Testis (tissue), 3 donors: ENCODE data around the gene IRF7. TPM values are rescaled to one million over a fixed set of nuclear protein-coding genes. Genes with fewer than 3 reads are reported as not detected.

Experiments used
- DNase-seq: peaks from one replicate; pipeline ENCODE4 v3.0.0-alpha.2; 2019
- H3K27ac ChIP-seq, 2 donors: fragments of 200-600 bp; sonication (generic); one replicate each; pipeline ENCODE4 v1.5.1; 2019
- H3K27me3 ChIP-seq: fragments of 200-600 bp; sonication (generic); one replicate; pipeline ENCODE4 v1.5.1; 2019
- H3K36me3 ChIP-seq: fragments of 200-600 bp; sonication (generic); one replicate; pipeline ENCODE4 v1.5.1; 2017; ENCODE audit warnings: low read depth; ENCODE audit errors: missing control alignments
- H3K4me1 ChIP-seq: fragments of 200-600 bp; sonication (generic); one replicate; pipeline ENCODE4 v1.5.1; 2019
- H3K4me3 ChIP-seq, 2 donors: fragments of 200-600 bp; sonication (generic); one replicate each; pipeline ENCODE4 v1.5.1; 2017 to 2019
- H3K9me3 ChIP-seq: fragments of 200-600 bp; sonication (generic); one replicate; pipeline ENCODE4 v1.5.1; 2017
- POLR2A ChIP-seq: fragments of 450-650 bp; IDR thresholded peaks from one replicate; pipeline ENCODE4 v1.6.1; 2017; ENCODE audit warnings: antibody characterized with exemption, mild to moderate bottlenecking, moderate library complexity
- WGBS, 2 donors: methylation state at CpG; one replicate each; pipeline ENCODE4 v1.1.5; 2018; 5-methylcytosine and 5-hydroxymethylcytosine counted together
- intact Hi-C: fragments of 100-400 bp; cut with DNase I; formaldehyde crosslinking; loops from one replicate; pipeline ENCODE4 v1.15.1; 2023; ENCODE audit warnings: low total_unique reads
- polyA plus RNA-seq: library from polyadenylated mRNA; stranded (reverse); fragments of 350-450 nt; fragmentation: Illumina TruSeq; extraction: RNeasy Lipid Tissue Mini Kit (QIAGEN cat#74804); gene quantifications from one replicate; pipeline ENCODE4 v1.2.3, GENCODE V29; 2014; ENCODE audit warnings: low read depth, low replicate concordance; ENCODE audit not compliant: insufficient read depth
- total RNA-seq, 2 donors: library from RNA; depleted of rRNA; stranded (reverse); fragments of >200 nt; gene quantifications; one replicate each; pipeline ENCODE4 v1.2.3, GENCODE V29; 2016
- TF ChIP-seq, protein P1 (sequence below), 3 experiments: fragments of 450-650 bp in 2 of 3; fragments of 200-600 bp in 1 of 3; sonication (generic) in 1 of 3; IDR thresholded peaks; one replicate each; pipeline ENCODE4 v1.5.1; 2016 to 2019; ENCODE audit warnings: antibody characterized with exemption in 3 of 3, mild to moderate bottlenecking in 2 of 3, moderate library complexity in 1 of 3

Gene IRF7
- total and polyA plus RNA-seq, 3 donors from 2014 or later: 9.9 to 30.1 (median 13.0) TPM

DNA sequence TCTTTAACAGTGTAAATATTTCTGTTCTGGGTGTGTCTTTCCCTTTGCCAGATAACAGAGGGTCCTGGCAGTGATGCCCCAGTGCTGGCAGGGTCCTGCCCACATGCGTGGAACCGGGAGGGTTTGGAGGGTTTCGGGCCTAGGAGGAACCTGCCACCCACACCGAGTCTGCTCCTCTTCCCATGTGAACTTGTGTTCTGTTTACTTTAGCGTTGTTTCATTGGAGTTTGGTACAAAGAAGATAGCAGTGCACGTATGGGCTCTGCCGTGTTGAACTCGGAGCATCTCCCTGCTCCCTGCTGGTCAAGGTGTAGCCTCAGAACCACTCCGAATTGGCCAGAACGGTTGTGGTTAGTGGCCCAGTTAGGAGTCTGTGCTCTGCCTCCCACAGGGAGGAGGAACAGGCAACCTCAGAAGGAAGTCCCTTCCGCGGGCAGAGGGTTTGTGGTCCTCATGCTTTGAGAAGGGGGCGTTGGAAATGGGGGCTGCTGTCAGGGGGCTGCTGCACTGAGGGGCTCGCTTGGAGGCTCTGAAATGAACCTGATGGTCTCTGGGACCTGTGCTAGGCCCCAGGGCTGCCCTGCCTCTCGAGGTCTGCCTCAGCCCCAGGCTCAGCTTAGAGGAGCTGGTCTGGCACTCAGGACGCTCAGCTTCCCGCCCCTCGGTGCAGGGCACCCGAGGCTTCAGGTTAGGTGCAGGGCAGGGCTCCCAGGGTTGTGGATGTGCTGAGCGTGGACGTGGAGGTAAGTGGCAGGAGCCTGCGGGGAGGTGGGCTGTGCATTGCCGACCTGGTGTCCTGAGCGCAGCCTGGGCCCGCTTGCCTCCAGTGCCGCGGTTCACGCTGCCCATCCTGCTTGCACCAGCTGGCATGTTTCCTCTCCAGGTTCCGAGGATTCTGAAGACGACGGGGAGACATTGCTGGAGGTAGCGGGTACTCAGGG lies 29.1 kb downstream of the IRF7 start:
- Histone ChIP-seq H3K4me3 (no peak overlapping the region), H3K27me3 (no peaks in the 10 kb centered on the region), H3K9me3 (no peaks in the 10 kb centered on the region), H3K27ac (no peak overlapping the region), H3K4me1 (no peaks in the 10 kb centered on the region), H3K36me3 (no peaks in the 10 kb centered on the region)
- DNase-seq: no peak
- TF ChIP-seq POLR2A: no peak
- TF ChIP-seq, protein P1, sequence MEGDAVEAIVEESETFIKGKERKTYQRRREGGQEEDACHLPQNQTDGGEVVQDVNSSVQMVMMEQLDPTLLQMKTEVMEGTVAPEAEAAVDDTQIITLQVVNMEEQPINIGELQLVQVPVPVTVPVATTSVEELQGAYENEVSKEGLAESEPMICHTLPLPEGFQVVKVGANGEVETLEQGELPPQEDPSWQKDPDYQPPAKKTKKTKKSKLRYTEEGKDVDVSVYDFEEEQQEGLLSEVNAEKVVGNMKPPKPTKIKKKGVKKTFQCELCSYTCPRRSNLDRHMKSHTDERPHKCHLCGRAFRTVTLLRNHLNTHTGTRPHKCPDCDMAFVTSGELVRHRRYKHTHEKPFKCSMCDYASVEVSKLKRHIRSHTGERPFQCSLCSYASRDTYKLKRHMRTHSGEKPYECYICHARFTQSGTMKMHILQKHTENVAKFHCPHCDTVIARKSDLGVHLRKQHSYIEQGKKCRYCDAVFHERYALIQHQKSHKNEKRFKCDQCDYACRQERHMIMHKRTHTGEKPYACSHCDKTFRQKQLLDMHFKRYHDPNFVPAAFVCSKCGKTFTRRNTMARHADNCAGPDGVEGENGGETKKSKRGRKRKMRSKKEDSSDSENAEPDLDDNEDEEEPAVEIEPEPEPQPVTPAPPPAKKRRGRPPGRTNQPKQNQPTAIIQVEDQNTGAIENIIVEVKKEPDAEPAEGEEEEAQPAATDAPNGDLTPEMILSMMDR (IDR thresholded peaks at IDR 0.05): no peak
- WGBS, 2 donors: 87 to 90% methylated on average over 10 to 31 of the region's 32 CpGs
- intact Hi-C loops: no loop called here

DNA sequence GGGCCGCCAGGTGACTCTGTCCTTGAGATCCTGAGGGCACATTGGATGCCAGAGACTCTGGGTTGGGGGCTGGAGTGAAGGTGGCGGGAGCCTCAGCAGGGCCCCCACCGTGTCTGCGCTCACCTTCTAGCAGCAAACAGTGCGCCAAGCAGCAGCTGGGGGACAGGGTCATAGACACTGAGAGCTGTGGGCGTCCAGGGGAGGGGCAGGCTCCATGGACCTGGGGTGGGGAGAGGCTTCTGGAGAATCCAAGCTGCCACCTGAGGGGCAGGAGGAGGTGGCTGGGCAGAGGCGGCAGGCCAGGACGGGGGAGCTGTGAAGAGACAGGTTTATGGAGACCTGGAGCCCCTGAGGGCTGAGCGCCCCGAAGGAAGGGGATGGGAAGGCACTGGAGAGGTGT lies 31.5 kb downstream of the IRF7 start:
- 93 to 95% methylated on average over 10 of the region's 10 CpGs for WGBS, 2 donors
- intact Hi-C loops: no loop called here

GRCh38 chr11:581752-582151 lies 34.0 kb downstream of the IRF7 start:
- Histone ChIP-seq H3K4me1 (peaks cover 32% of the 10 kb centered on the region), H3K9me3 (no peaks in the 10 kb centered on the region), H3K36me3 (no peaks in the 10 kb centered on the region), H3K27ac (no peak overlapping the region), H3K27me3 (no peaks in the 10 kb centered on the region), H3K4me3 (no peak overlapping the region)
- TF ChIP-seq, protein P1 (IDR thresholded peaks at IDR 0.05): no peak
- TF ChIP-seq POLR2A: no peak
- no peak for DNase-seq
- WGBS, 2 donors: 78 to 81% methylated on average over 17 of the region's 17 CpGs
- intact Hi-C loops: no loop called here

More for the DNA sequence above, 31.5 kb downstream of the IRF7 start:
- H3K4me3 ChIP-seq: no peak overlapping the region
- peaks cover 10% of the 10 kb centered on the region for H3K4me1 ChIP-seq
- no peaks in the 10 kb centered on the region for H3K27me3 ChIP-seq
- no peaks in the 10 kb centered on the region for H3K36me3 ChIP-seq
- TF ChIP-seq, protein P1 (IDR thresholded peaks at IDR 0.05): no peak
- TF ChIP-seq POLR2A: no peak
- no peak overlapping the region for H3K27ac ChIP-seq
- no peaks in the 10 kb centered on the region for H3K9me3 ChIP-seq
- no peak for DNase-seq

DNA sequence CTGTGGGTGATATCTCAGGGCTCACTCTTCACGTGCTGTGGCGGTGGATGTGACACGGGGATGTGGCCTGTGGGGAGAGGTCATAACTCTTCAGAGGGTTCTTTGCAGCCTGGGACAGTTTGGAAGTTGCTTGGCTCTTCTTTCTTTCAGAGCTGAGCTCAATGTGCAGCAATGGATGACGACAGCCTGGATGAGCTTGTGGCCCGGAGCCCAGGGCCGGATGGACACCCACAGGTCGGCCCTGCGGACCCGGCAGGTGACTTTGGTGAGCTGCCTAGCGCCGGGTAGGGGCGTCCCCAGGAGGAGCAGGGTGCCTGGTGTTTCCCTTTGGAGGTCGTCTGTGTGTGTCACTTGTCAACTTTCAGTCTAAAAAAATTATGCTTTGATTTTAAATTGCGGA lies 34.4 kb downstream of the IRF7 start:
- Histone ChIP-seq H3K27me3 (no peaks in the 10 kb centered on the region), H3K36me3 (no peaks in the 10 kb centered on the region), H3K4me3 (no peak overlapping the region), H3K4me1 (peaks cover 32% of the 10 kb centered on the region), H3K27ac (no peak overlapping the region), H3K9me3 (no peaks in the 10 kb centered on the region)
- intact Hi-C loops: no loop called here
- no peak for DNase-seq
- no peak for TF ChIP-seq POLR2A
- TF ChIP-seq, protein P1 (IDR thresholded peaks at IDR 0.05): no peak
- 72 to 90% methylated on average over 7 to 14 of the region's 14 CpGs for WGBS, 2 donors
